GM12891 (cell line): ENCODE data around the gene PDLIM7.

Source experiments
- PAX5 ChIP-seq: IDR thresholded peaks from 2 replicates; pipeline ENCODE4 v1.6.1; 2011; ENCODE audit warnings: low read length, moderate library complexity, mild to moderate bottlenecking; ENCODE audit not compliant: insufficient read depth, severe bottlenecking
- POLR2A ChIP-seq: IDR thresholded peaks from 2 replicates; pipeline ENCODE4 v1.6.1; 2011; ENCODE audit warnings: low read depth, low read length, control low read depth
- POLR2AphosphoS5 ChIP-seq: IDR thresholded peaks from 2 replicates; pipeline ENCODE4 v1.6.1; 2011; ENCODE audit warnings: low read depth, low read length, control low read depth
- SPI1 ChIP-seq: IDR thresholded peaks from 2 replicates; pipeline ENCODE4 v1.6.1; 2011; ENCODE audit warnings: low read depth, low read length, control low read depth
- TAF1 ChIP-seq: IDR thresholded peaks from 2 replicates; pipeline ENCODE4 v1.6.1; 2011; ENCODE audit warnings: low read depth, low read length, control low read depth

DNA sequence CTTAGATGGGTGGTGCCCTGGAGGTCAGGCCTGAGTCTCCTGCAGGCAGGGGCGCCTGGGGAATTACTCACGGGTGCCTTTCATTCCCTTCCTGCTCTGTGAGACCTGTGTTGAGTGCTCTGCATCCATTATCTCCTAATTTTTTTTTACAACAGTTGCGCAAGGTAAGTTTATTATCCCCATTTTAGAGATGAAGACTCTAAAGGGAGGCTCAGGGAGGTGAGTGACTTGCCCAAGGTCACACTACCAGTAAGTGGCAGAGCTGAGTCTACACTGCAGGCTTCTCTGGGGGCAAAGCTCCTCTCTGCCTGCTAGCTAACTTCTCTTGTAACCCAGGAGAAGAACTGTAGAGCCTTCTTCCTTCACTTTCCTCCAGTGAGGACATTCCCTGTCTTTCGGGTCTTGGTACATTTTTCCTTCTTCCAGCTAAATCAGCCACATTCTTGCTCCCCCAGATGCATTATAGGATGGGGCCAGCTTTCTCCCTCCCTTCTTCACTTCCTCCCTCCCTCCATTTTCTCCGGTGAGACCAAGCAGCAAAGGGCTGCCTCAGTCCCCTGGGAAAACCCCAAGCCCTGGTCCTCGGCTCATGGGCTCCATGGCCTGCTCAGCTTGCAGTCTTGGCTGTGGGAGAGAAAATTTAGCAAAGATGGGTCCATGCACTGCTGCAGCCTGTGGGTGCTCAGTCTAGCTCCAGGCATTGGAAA is 49.0 kb downstream of the PDLIM7 start:
- no peak for TF ChIP-seq POLR2A
- no peak for TF ChIP-seq PAX5
- TF ChIP-seq POLR2AphosphoS5: no peak; the same call in none of the 2 replicates
- no peak for TF ChIP-seq TAF1
- TF ChIP-seq SPI1: peak; percentile 68
